GM21381 (cell line): ENCODE measurements around the gene YY1.
A peak's percentile ranks its signal among the peaks of the same experiment; 100 is the strongest.

Experiments used
- ATAC-seq: cut with Tn5 transposase; IDR thresholded peaks from one replicate; pipeline ENCODE4 v1.9.1; 2021; ENCODE audit warnings: mild to moderate bottlenecking, moderate library complexity; ENCODE audit not compliant: unreplicated experiment

YY1 gene

DNA sequence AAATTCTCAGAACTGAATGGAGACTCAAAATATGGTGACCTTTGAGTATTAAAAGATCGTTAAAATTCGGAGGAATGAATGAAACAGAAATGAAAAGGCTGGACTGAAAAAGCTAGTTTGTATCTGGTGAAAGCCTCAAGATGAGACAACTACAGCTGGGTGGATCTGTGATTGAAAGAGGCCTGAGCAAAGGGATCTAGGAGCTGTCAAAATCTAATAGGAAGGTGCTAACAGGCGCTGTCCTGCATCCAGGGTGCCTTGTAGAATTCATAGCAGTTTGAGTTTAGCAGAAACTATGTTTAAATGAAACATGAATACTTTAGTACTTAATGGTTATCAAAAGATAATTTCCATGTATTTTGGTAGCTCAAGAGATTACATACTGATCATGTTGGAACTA, 2.3 kb downstream of the YY1 start:
- no peak for ATAC-seq

DNA sequence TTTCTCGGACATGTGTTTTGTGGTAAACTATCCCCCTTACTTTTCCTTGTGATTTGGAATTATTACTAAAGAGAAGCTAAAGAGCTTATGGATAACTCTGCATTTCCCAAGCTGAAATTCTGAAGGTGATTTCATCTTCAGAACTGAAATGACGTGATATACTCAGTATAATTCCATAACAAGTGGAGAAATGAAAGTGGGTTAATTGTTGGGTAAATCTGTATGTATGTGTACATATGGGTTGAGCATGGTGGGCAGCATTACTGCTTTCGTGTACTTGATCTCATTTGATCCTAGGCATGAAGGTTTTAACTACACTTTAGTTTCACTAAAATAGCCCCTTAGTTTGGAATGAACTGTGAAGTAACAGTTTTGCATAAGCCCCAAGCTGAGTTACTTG, 4.1 kb downstream of the YY1 start:
- ATAC-seq, result no peak

GRCh38 chr14:100246809-100247428, 8.0 kb downstream of the YY1 start:
- ATAC-seq, result no peak

DNA sequence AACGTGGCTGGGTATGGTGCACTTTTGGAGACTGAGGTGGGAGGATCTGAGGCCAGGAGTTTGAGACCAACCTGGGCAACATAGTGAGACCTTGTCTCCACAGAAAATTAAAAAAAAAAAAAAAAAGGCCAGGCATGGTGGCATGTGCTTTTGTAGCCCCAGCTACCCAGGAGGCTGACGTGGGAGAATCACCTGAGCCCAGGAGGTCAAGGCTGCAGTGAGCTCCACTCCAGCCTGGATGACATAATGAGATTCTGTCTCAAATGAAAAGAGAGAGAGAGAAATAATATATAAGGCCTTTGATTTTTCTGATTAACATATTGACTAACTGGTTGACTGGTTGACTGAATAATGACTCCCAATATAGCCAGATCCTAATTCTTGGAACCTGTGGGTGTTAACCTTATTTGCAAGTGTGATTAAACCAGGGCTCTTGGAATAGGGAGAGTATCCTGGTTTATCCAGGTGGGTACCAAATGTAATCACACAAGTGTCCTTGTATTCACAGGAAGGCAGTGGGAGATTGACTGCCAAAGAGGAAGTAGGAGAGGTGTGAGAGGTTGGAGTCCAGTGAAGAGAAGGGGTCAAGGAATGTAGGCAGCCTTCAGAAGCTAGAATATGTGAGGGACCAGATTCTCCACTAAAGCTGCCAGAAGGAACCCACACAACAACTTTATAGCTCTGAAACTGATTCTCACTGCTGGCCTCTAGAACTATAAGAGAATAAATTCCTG, 12.0 kb downstream of the YY1 start:
- ATAC-seq, result no peak

- ATAC-seq, result no peak
Observed at GRCh38 chr14:100252684-100253083, 13.7 kb downstream of the YY1 start.

DNA sequence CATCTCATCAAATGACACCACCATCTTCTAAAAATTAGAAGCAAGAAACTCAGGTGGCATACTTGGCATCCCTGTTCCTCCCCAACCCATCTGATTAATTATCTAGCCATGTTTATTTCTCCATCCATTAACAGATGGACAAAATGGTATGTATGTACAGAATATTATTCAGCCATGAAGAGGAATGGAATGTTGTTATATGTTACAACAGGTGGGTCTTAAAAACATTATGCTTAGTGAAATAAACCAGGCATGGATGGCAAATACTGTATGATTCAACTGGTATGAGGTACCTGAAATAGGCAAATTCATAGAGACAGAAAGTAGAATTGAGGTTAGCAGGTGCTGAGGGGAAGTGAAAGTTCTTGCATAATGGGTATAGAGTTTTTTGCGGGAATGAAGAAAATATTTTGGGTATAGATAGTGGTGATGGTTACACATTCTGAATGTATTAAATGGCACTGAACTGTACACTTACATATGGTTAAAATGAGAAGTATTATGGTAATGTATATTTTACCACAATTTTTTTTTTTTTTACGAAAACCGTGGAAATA, 17.5 kb downstream of the YY1 start:
- ATAC-seq, result peak; percentile 81

DNA sequence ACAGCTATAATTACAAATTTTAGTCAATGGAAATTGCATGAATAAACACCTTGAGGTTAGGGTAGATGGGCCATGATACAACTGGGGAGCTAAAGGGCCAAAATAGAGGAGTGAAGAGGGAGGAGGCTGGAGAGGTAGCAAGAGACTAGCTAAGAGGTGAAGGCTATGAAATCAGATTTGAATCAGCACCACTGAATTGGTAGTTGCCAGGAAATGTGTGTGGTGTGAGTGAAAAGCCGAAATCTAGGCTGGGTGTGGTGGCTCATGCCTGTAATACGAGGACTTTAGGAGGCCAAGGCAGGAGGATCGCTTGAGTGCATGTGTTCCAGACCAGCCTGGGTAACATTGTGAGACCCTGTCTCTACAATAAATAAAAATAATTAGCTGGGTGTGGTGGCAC, 22.7 kb downstream of the YY1 start:
- no peak for ATAC-seq

DNA sequence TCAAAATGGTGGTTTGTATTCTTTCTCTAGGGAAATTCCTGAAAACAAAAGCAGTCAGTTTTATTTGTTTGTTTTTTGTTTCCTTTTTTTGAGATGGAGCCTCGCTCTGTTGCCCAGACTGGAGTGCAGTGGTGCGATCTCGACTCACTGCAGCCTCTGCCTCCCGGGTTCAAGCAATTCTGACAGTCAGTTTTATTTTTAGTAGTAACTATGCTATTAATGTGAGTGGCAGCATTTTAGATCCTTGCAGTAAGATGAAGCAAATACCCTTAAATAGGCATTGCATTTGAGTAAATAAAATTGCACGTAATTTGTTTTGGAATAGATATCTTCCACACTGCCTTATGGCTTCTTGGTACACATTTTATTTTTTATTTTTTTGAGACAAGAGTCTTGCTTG, 23.6 kb downstream of the YY1 start:
- no peak for ATAC-seq

GRCh38 chr14:100263141-100263540, 24.2 kb downstream of the YY1 start:
- no peak for ATAC-seq

DNA sequence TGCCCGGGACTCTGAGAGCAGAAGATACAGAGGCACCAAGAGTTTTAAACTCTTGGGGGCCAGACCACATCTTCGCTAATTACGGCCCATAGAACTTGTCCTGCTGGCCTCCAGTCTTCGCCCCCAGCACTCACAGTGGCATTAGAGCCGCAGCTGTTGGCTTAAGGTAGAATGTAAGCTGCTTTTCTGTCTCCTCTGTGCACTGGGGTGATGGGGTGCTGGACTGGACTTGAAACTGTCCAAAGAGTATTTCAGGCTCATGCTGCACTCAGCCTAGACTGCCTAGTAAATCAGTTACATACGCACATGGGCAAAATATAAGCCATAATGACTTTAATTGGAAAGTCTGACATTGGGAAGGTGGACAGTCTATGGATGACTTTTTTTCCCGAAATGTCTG, 29.0 kb downstream of the YY1 start:
- ATAC-seq, result no peak

DNA sequence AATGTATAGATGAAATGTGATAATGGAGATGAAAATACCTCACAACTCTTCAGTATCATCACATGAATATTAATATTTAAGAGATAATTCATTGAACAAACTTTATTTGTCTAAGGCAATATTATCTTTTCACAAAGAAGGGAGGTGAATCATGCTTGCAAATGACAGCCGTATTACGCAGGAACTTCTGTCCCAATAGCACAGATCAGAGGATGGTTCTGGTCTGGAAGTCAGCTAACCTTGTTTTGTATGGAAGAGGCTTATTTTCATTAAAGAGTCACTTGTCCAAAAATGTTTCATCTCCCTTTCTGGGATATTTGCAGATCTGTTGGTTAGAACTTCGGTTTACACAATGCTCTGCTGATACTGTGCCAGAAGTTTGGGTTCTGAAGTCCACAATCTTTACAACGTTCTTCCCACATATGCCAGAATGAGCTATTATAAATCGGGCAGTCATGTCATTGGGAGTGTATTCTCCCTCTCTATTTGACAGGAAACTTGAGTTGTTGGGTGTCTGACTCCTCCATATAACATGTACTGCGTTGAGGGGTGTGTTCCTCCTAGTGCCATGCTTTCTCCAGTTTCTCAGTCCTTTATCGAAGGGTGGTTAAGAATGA, 29.8 kb downstream of the YY1 start:
- no peak for ATAC-seq

- ATAC-seq, result no peak
Observed at GRCh38 chr14:100271247-100271939, 32.4 kb downstream of the YY1 start.

GRCh38 chr14:100274250-100274649, 35.3 kb downstream of the YY1 start:
- ATAC-seq, result no peak

DNA sequence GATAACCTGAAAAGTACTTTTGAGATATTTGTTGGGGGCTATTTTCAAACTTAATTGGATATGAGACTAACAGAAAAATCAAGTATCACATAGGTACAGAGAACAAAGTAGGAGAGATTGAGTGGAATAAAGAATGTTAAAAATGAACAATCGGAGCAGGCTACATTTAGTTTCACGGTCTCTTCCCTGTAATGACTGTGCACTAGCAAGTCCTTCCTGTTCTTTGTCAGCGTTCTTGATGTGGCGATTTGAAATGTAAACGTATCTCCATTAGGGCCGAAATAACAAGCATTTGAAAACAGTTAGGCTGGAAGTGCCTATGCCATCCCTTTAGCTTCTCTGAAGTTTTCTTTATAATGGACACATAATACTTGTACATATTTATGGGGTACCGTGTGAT, 36.3 kb downstream of the YY1 start:
- no peak for ATAC-seq

GRCh38 chr14:100278702-100279101, 39.8 kb downstream of the YY1 start:
- peak; percentile 65 for ATAC-seq

- ATAC-seq, result no peak
Observed at GRCh38 chr14:100279133-100279532, 40.2 kb downstream of the YY1 start.

DNA sequence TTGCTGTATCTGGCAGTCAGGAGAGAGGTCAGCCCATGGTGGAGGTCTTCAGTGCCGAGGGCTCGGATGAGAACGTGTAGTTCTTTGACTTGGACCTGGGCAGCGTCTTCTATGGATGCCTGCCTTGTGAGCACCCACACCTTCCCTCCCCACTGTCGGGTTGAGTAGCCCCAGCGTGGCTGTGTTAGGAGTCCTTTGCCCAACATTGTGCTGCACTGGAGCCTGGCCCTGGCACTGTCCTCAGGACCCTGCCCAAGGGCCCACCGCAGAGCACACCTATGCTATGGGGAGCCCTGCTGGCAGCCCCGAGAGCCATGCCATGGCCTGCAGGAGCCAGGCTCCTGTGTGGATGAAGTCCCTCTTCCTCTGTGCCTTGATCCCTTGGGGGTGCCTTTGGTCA, 40.6 kb downstream of the YY1 start:
- ATAC-seq, result no peak

GRCh38 chr14:100281286-100282082, 42.5 kb downstream of the YY1 start:
- no peak for ATAC-seq

DNA sequence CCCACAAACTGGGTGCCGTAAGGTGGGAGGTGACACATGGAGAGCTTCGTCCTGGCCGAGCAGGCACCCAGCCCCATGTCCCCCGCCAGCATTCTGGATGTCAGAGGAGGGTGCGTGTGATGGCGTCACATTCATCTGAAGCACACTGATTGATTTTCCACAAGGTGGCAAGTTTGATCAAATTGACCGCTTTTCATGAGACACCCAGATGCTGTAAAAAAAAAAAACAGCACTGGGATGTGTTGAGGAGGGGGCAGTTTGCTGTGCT, 43.1 kb downstream of the YY1 start:
- no peak for ATAC-seq

- ATAC-seq, result no peak
Observed at GRCh38 chr14:100282766-100283419, 43.9 kb downstream of the YY1 start.
